ENCODE results near the gene MSRB3. TPM values are rescaled to one million over a fixed set of nuclear protein-coding genes. Genes with fewer than 3 reads are reported as not detected.

Gene MSRB3
- total and polyA plus RNA-seq, 2 of the 8 experiments (the other 6 are each of a cell fraction or from before 2014, with no cell fraction given), result 0.32 to 1.2 TPM

- H3K4me2 ChIP-seq (ENCODE audit: insufficient read depth in 1 of 2, low read depth in 2 of 2, low read length in 2 of 2), result no peak overlapping the region
- no peak overlapping the region for H3K9ac ChIP-seq (replicated peaks in 1 of 4; ENCODE audit: extremely low read depth in 1 of 4, low read depth in 3 of 4, low read length in 3 of 4)
- no peaks in the 10 kb centered on the region for H4K20me1 ChIP-seq (replicated peaks in 1 of 2; ENCODE audit: control insufficient read depth in 1 of 2, insufficient read depth in 2 of 2, low read length in 2 of 2)
- H4K8ac ChIP-seq (ENCODE audit: extremely low read depth, insufficient read depth, low read length), result no peak overlapping the region
- H2BK5ac ChIP-seq (ENCODE audit: low read depth, low read length), result no peak overlapping the region
- no peaks in the 10 kb centered on the region for H3K79me2 ChIP-seq (ENCODE audit: control insufficient read depth in 1 of 2, insufficient read depth in 2 of 2, low read length in 2 of 2)
- H2AFZ ChIP-seq (ENCODE audit: low read length), result no peak overlapping the region
- H2BK12ac ChIP-seq (ENCODE audit: low read depth, low read length), result no peak overlapping the region
- no peak overlapping the region for H2BK20ac ChIP-seq (ENCODE audit: low read length)
- ChIA-PET CTCF (ENCODE audit: partially characterized antibody) (no interaction called here), POLR2A (ENCODE audit: partially characterized antibody) (no interaction called here)
- H3K18ac ChIP-seq (ENCODE audit: extremely low read depth, low read length), result no peak overlapping the region
- H2AK5ac ChIP-seq (ENCODE audit: low read depth, low read length), result no peak overlapping the region
- H3K23me2 ChIP-seq (ENCODE audit: low read depth, low read length), result no peaks in the 10 kb centered on the region
- H3K79me1 ChIP-seq (ENCODE audit: low read depth, low read length), result no peaks in the 10 kb centered on the region
- no peak overlapping the region for H4K5ac ChIP-seq (ENCODE audit: insufficient read length, low read depth, low read length)
- no peak overlapping the region for H3K23ac ChIP-seq (ENCODE audit: insufficient read length)
- no peak overlapping the region for H3K27ac ChIP-seq (ENCODE audit: low read depth, low read length)
- no peak overlapping the region for H3K14ac ChIP-seq (ENCODE audit: insufficient read length)
- H3K9me3 ChIP-seq (ENCODE audit: insufficient read depth in 2 of 2, low read depth in 1 of 2, low read length in 1 of 2), result no peaks in the 10 kb centered on the region
- DNase-seq (ENCODE audit: low read depth in 1 of 2, low spot score in 2 of 2) (no peak), FAIRE-seq (no peak)
- no peak overlapping the region for H3K56ac ChIP-seq (replicated peaks; ENCODE audit: insufficient read length, low read depth, low read length)
- no peak for TF ChIP-seq ASH2L (IDR thresholded peaks at IDR 0.05; ENCODE audit: low read length)
- TF ChIP-seq YY1 (IDR thresholded peaks at IDR 0.05; ENCODE audit: low read depth, low read length), result no peak
- TF ChIP-seq SIX5 (IDR thresholded peaks at IDR 0.05; ENCODE audit: low read depth, low read length), result no peak
- TF ChIP-seq RBBP5 (IDR thresholded peaks at IDR 0.05; ENCODE audit: borderline replicate concordance, low read depth, low read length), result no peak
- no peak for TF ChIP-seq TAF7 (optimal IDR thresholded peaks at IDR 0.05; ENCODE audit: borderline replicate concordance, low read depth, low read length)
- no peak overlapping the region for H3K4me3 ChIP-seq (ENCODE audit: extremely low read depth in 1 of 4, insufficient read depth in 2 of 4, low read depth in 3 of 4, low read length in 4 of 4)
- H2BK120ac ChIP-seq (replicated peaks; ENCODE audit: low read depth, low read length), result no peak overlapping the region
- WGBS, 2 experiments (ENCODE audit: extremely low coverage in 1 of 2, insufficient coverage in 1 of 2, insufficient read length in 1 of 2, insufficient replicate concordance in 2 of 2, low coverage in 1 of 2, low lambda C conversion rate in 2 of 2, missing lambda C conversion rate in 1 of 2), result 77% methylated on average over 1 of the region's 1 CpG; no CpG with 5 or more reads in 1 of the 2 experiments
- no peak overlapping the region for H2BK15ac ChIP-seq (ENCODE audit: low read length)
- no peak overlapping the region for H4K91ac ChIP-seq (replicated peaks; ENCODE audit: insufficient read length, low read length)
- no peak overlapping the region for H3K4ac ChIP-seq (replicated peaks; ENCODE audit: insufficient read length, low read depth, low read length)
- no peaks in the 10 kb centered on the region for H3K4me1 ChIP-seq (replicated peaks in 1 of 4; ENCODE audit: control insufficient read depth in 3 of 4, insufficient read depth in 4 of 4, low read length in 3 of 4)
- no peaks in the 10 kb centered on the region; a peak in 1 of 8 replicates for H3K36me3 ChIP-seq (ENCODE audit: control insufficient read depth in 2 of 4, insufficient read depth in 4 of 4, low read length in 3 of 4)
- H3K27me3 ChIP-seq (replicated peaks in 1 of 4; ENCODE audit: control insufficient read depth in 3 of 4, extremely low read depth in 1 of 4, insufficient read depth in 3 of 4, low read length in 3 of 4), result no peaks in the 10 kb centered on the region
Measured at GRCh38 chr12:65252515-65252914, 26.0 kb upstream of the MSRB3 start.
